GM12891 (cell line): Measurements from ENCODE around the gene ZDHHC14.

ENCODE experiments used
- POLR2A ChIP-seq: IDR thresholded peaks from 2 replicates; pipeline ENCODE4 v1.6.1; 2011; ENCODE audit warnings: low read depth, low read length, control low read depth
- POLR2AphosphoS5 ChIP-seq: IDR thresholded peaks from 2 replicates; pipeline ENCODE4 v1.6.1; 2011; ENCODE audit warnings: low read depth, low read length, control low read depth
- SPI1 ChIP-seq: IDR thresholded peaks from 2 replicates; pipeline ENCODE4 v1.6.1; 2011; ENCODE audit warnings: low read depth, low read length, control low read depth
- TAF1 ChIP-seq: IDR thresholded peaks from 2 replicates; pipeline ENCODE4 v1.6.1; 2011; ENCODE audit warnings: low read depth, low read length, control low read depth

DNA sequence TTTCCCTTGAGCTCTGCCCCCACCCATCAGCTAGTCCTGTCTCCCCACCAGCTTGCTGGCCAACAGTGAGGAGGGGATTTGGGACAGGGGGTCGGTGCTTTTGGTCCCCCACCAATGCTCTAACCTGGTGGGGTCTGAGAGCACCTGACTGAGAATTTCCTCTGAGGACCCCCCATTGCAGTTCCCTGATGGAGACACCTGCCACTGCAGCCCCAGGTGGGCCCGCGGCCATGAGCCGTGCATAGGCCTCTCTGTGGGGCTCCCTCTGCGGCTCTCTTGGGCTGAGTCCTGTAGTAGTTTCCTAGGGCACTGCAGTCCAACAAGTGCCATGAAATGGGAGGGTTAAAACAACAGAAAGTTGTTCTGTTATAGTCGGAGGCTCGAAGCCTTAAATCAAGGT is 269.8 kb downstream of the ZDHHC14 start:
- TF ChIP-seq POLR2AphosphoS5 (no peak), POLR2A (no peak), TAF1 (no peak), SPI1 (no peak)
